Transverse colon (tissue), 4 donors: Measurements from ENCODE around the gene NCAPD3.
"Not testable (repeated sequence)": the region's sequence is repeated elsewhere in the genome, so short reads cannot be mapped to it uniquely, and the experiment has no call there.

ENCODE experiments used
- EP300 ChIP-seq: sonication (generic); formaldehyde crosslinking; IDR thresholded peaks from one replicate; pipeline ENCODE4 v1.6.1; 2017; ENCODE audit warnings: antibody characterized with exemption, low read depth
- POLR2AphosphoS5 ChIP-seq, 3 donors: sonication (generic); formaldehyde crosslinking; IDR thresholded peaks; one replicate each; pipeline ENCODE4 v1.6.1; 2016; ENCODE audit warnings: antibody characterized with exemption in 3 of 3
- TF ChIP-seq, protein P1 (sequence below), 5 experiments: fragments of 200-600 bp in 3 of 5; fragments of 450-650 bp in 2 of 5; sonication (generic) in 3 of 5; IDR thresholded peaks; 1 replicate in 2 of 5; 2 replicates in 3 of 5; pipeline ENCODE4 v1.5.1; 2016 to 2017; ENCODE audit warnings: antibody characterized with exemption in 5 of 5, inconsistent platforms in 3 of 5, mild to moderate bottlenecking in 2 of 5, moderate library complexity in 1 of 5

DNA sequence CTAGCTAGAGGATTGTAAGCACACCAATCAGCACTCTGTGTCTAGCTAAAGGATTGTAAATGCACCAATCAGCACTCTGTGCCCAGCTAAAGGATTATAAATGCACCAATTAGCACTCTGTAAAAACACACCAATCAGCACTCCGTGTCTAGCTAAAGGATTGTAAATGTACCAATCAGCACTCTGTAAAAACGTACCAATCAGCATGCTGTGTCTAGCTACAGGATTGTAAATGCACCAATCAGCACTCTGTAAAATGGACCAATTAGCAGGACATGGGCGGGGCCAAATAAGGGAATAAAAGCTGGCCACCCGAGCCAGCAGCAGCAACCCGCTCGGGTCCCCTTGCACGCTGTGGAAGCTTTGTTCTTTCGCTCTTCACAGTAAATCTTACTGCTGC, 35.7 kb downstream of the NCAPD3 start:
- not testable (repeated sequence) for TF ChIP-seq EP300; POLR2AphosphoS5 (IDR thresholded peaks at IDR 0.05)
- TF ChIP-seq, protein P1, sequence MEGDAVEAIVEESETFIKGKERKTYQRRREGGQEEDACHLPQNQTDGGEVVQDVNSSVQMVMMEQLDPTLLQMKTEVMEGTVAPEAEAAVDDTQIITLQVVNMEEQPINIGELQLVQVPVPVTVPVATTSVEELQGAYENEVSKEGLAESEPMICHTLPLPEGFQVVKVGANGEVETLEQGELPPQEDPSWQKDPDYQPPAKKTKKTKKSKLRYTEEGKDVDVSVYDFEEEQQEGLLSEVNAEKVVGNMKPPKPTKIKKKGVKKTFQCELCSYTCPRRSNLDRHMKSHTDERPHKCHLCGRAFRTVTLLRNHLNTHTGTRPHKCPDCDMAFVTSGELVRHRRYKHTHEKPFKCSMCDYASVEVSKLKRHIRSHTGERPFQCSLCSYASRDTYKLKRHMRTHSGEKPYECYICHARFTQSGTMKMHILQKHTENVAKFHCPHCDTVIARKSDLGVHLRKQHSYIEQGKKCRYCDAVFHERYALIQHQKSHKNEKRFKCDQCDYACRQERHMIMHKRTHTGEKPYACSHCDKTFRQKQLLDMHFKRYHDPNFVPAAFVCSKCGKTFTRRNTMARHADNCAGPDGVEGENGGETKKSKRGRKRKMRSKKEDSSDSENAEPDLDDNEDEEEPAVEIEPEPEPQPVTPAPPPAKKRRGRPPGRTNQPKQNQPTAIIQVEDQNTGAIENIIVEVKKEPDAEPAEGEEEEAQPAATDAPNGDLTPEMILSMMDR (IDR thresholded peaks at IDR 0.05) = not testable (repeated sequence)
